K562 (cell line): ENCODE results near the gene RABL6. TPM values are rescaled to one million over a fixed set of nuclear protein-coding genes. Genes with fewer than 3 reads are reported as not detected.

Experiments used
- ATAC-seq: fragments of 200-7000 bp; cut with Tn5 transposase; 3 replicates; pipeline ENCODE4 v1.9.1; 2020; ENCODE audit warnings: moderate library complexity
- BruUV-seq: library from RNA; stranded (reverse); fragments of 400-500 nt; replicated peaks from 2 replicates; lab custom pipeline; 2021; lab: Mats Ljungman, UMichigan
- CTCF ChIA-PET: fragments of 300-600 bp; formaldehyde crosslinking; extraction: SDS; loops from one replicate; lab custom pipeline; 2021; ENCODE audit warnings: low intra/inter-chr PET ratio; lab: Yijun Ruan, JAX
- POLR2A ChIA-PET: fragments of 300-600, 350-650 bp; sonication (Branson Sonifier 250); formaldehyde crosslinking; extraction: SDS; loops from one replicate; lab custom pipeline; 2021; ENCODE audit warnings: antibody characterized with exemption, inconsistent platforms; lab: Yijun Ruan, JAX
- DNase-seq, 4 experiments: peaks; one replicate each; pipeline versions ENCODE4 v3.0.0 to v3.0.0-alpha.2; 2011 to 2018; ENCODE audit warnings: low spot score in 3 of 4, mixed read lengths in 3 of 4; ENCODE audit errors: extremely low read depth in 1 of 4
- FAIRE-seq: peaks from 2 replicates; lab custom pipeline; 2011; peaks lifted over from hg19 to GRCh38; lab: Jason Lieb, UNC
- H2AFZ ChIP-seq: 2 replicates; pipeline ENCODE4 v1.6.0; 2011; ENCODE audit warnings: low read depth, low read length, control low read depth, inconsistent platforms
- H3K27ac ChIP-seq: fragments of 200-600 bp; 3 replicates; pipeline ENCODE4 v1.8.0; 2011; ENCODE audit warnings: low read depth, mild to moderate bottlenecking, control low read depth, inconsistent platforms, low read length, moderate library complexity, mixed read lengths; ENCODE audit errors: extremely low read depth
- H3K27me3 ChIP-seq, 2 experiments: fragments of 300-600 bp in 1 of 2; 2 replicates in 1 of 2; 3 replicates in 1 of 2; pipeline versions ENCODE4 v1.6.0 to v1.8.0; 2011; ENCODE audit warnings: inconsistent platforms in 2 of 2, low read length in 2 of 2, mild to moderate bottlenecking in 1 of 2, mixed read lengths in 1 of 2, moderate library complexity in 1 of 2; ENCODE audit not compliant: control insufficient read depth in 2 of 2, insufficient read depth in 2 of 2
- H3K36me3 ChIP-seq: fragments of 300-600 bp; 3 replicates; pipeline ENCODE4 v1.8.0; 2011; ENCODE audit warnings: mild to moderate bottlenecking, low read length, inconsistent platforms; ENCODE audit not compliant: control insufficient read depth, insufficient read depth
- H3K4me1 ChIP-seq, 2 experiments: fragments of 200-600 bp in 1 of 2; replicated peaks in 1 of 2; 2 replicates in 1 of 2; 3 replicates in 1 of 2; pipeline versions ENCODE4 v1.5.1 to v1.8.0; 2011; ENCODE audit warnings: inconsistent platforms in 2 of 2, low read length in 2 of 2, mild to moderate bottlenecking in 1 of 2, mixed read lengths in 1 of 2, moderate library complexity in 1 of 2; ENCODE audit not compliant: control insufficient read depth in 2 of 2, insufficient read depth in 2 of 2
- H3K4me2 ChIP-seq: 2 replicates; pipeline ENCODE4 v1.6.1; 2011; ENCODE audit warnings: low read length, control low read depth, inconsistent platforms, mixed read lengths; ENCODE audit not compliant: insufficient read depth
- H3K4me3 ChIP-seq: fragments of 200-600 bp; sonication (generic), shearing (Covaris generic); 2 replicates; pipeline ENCODE4 v1.5.1; 2016; ENCODE audit warnings: control low read depth, inconsistent platforms
- H3K79me2 ChIP-seq: fragments of 200-600 bp; 3 replicates; pipeline ENCODE4 v1.8.0; 2011; ENCODE audit warnings: low read length, inconsistent platforms; ENCODE audit not compliant: control insufficient read depth, insufficient read depth
- H3K9ac ChIP-seq, 2 experiments: 2 replicates each; pipeline versions ENCODE4 v1.6.0 to v1.6.1; 2011; ENCODE audit warnings: low read depth in 2 of 2, low read length in 2 of 2, control low read depth in 1 of 2, inconsistent platforms in 1 of 2, mild to moderate bottlenecking in 1 of 2, mixed read lengths in 1 of 2; ENCODE audit not compliant: insufficient read depth in 1 of 2
- H3K9me1 ChIP-seq: one replicate; pipeline ENCODE4 v1.6.0; 2011; ENCODE audit warnings: inconsistent platforms, mild to moderate bottlenecking, low read length, moderate library complexity; ENCODE audit not compliant: control insufficient read depth, insufficient read depth
- H3K9me3 ChIP-seq: replicated peaks from 2 replicates; pipeline ENCODE4 v1.5.1; 2011; ENCODE audit warnings: low read depth, low read length, inconsistent platforms; ENCODE audit not compliant: control insufficient read depth, insufficient read depth
- H4K20me1 ChIP-seq: replicated peaks from 2 replicates; pipeline ENCODE4 v1.6.1; 2011; ENCODE audit warnings: low read length, inconsistent platforms, mixed read lengths; ENCODE audit not compliant: control insufficient read depth, insufficient read depth
- ATF1 ChIP-seq, 2 experiments: fragments of 450-650 bp in 1 of 2; IDR thresholded peaks; 2 replicates each; pipeline ENCODE4 v1.6.1; 2016; ENCODE audit warnings: missing compliant biosample characterization in 1 of 2, missing genetic modification characterization in 1 of 2
- GABPB2 ChIP-seq: fragments of 250-450 bp; sonication (Bioruptor Pico); conservative IDR thresholded peaks from 2 replicates; pipeline ENCODE4 v1.5.1; 2021; ENCODE audit warnings: mild to moderate bottlenecking
- HDAC3 ChIP-seq: fragments of 450-650 bp; IDR thresholded peaks from 2 replicates; pipeline ENCODE4 v1.6.1; 2018; ENCODE audit warnings: borderline replicate concordance, mild to moderate bottlenecking, moderate library complexity; ENCODE audit not compliant: partially characterized antibody
- KLF1 ChIP-seq: fragments of 450-650 bp; IDR thresholded peaks from 2 replicates; pipeline ENCODE4 v1.6.1; 2016; ENCODE audit warnings: missing genetic modification characterization, missing compliant biosample characterization
- LARP7 ChIP-seq: fragments of 450-650 bp; IDR thresholded peaks from 2 replicates; pipeline ENCODE4 v1.6.1; 2016
- MEIS2 ChIP-seq: fragments of 450-650 bp; IDR thresholded peaks from 2 replicates; pipeline ENCODE4 v1.6.1; 2014; ENCODE audit warnings: mild to moderate bottlenecking; ENCODE audit not compliant: partially characterized antibody
- NCOA6 ChIP-seq: fragments of 450-650 bp; IDR thresholded peaks from 2 replicates; pipeline ENCODE4 v1.6.1; 2017; ENCODE audit warnings: mild to moderate bottlenecking
- NFXL1 ChIP-seq: fragments of 450-650 bp; formaldehyde crosslinking; IDR thresholded peaks from 2 replicates; pipeline ENCODE4 v1.4.0; 2021; ENCODE audit warnings: mild to moderate bottlenecking
- NONO ChIP-seq, 2 experiments: fragments of 200-400 bp in 1 of 2; fragments of 450-650 bp in 1 of 2; formaldehyde crosslinking in 1 of 2; IDR thresholded peaks; 2 replicates each; pipeline ENCODE4 v1.6.1; 2017; ENCODE audit warnings: low read depth in 2 of 2, mild to moderate bottlenecking in 2 of 2, moderate library complexity in 2 of 2, low read length in 1 of 2
- SLC30A9 ChIP-seq: fragments of 250-450 bp; sonication (Bioruptor Pico); IDR thresholded peaks from 2 replicates; pipeline ENCODE4 v1.8.0; 2022; ENCODE audit warnings: mild to moderate bottlenecking, moderate library complexity
- SP2 ChIP-seq: IDR thresholded peaks from 2 replicates; pipeline ENCODE4 v1.6.1; 2011; ENCODE audit warnings: mild to moderate bottlenecking, low read depth, low read length, moderate library complexity; ENCODE audit not compliant: poor library complexity, severe bottlenecking; ENCODE audit errors: extremely low read depth
- TAF9B ChIP-seq: fragments of 450-650 bp; IDR thresholded peaks from 2 replicates; pipeline ENCODE4 v1.6.1; 2018; ENCODE audit warnings: mild to moderate bottlenecking; ENCODE audit not compliant: partially characterized antibody
- XRCC3 ChIP-seq: fragments of 450-650 bp; IDR thresholded peaks from 2 replicates; pipeline ENCODE4 v1.6.1; 2017; ENCODE audit warnings: mild to moderate bottlenecking, moderate library complexity
- XRCC5 ChIP-seq: fragments of 200-400 bp; formaldehyde crosslinking; IDR thresholded peaks from 2 replicates; pipeline ENCODE4 v1.6.1; 2017; ENCODE audit warnings: low read depth, mild to moderate bottlenecking, low read length
- ZNF24 ChIP-seq: fragments of 450-650 bp; IDR thresholded peaks from 2 replicates; pipeline ENCODE4 v1.6.1; 2016
- ZNF347 ChIP-seq: fragments of 450-650 bp; formaldehyde crosslinking; IDR thresholded peaks from 2 replicates; pipeline ENCODE4 v1.4.0; 2020; ENCODE audit warnings: low read depth, mild to moderate bottlenecking, moderate library complexity
- ZNF583 ChIP-seq: fragments of 250-450 bp; sonication (Bioruptor Pico); IDR thresholded peaks from 2 replicates; pipeline ENCODE4 v1.4.0; 2020
- WGBS: fragments of 100-300 bp; shearing (Covaris generic); methylation state at CpG from one replicate; pipeline ENCODE4 v1.1.6; 2016; ENCODE audit warnings: low coverage, mixed read lengths; ENCODE audit not compliant: insufficient coverage; ENCODE audit errors: missing lambda C conversion rate; 5-methylcytosine and 5-hydroxymethylcytosine counted together
- in situ Hi-C: fragments of 300-500 bp; cut with MboI; formaldehyde crosslinking; loops from 4 replicates; pipeline ENCODE4 v1.15.0; 2018; ENCODE audit warnings: inconsistent platforms, mixed read lengths
- intact Hi-C: fragments of 100-400 bp; cut with micrococcal nuclease; formaldehyde crosslinking; loops from 2 replicates; pipeline ENCODE4 v1.14.2; 2022
- polyA plus RNA-seq, 8 experiments: library from polyadenylated mRNA; depleted of rRNA in 4 of 8; stranded (reverse) in 5 of 8; unstranded in 3 of 8; fragments of >200 nt; fragmentation: Nextera tagmentation in 2 of 8; fragmentation: Illumina TruSeq in 1 of 8; extraction: Ambion mirVana in 2 of 8; extraction: Trizol in 1 of 8; gene quantifications; 2 replicates each; pipeline versions ENCODE4 v1.2.1 to v1.2.3, GENCODE V29; 2011 to 2014; ENCODE audit warnings: inconsistent platforms in 1 of 8, missing spikeins in 1 of 8
- total RNA-seq, 7 experiments: library from RNA; depleted of rRNA in 6 of 7; stranded (reverse); fragments of >200 nt in 6 of 7; fragmentation: Illumina TruSeq in 2 of 7; extraction: Trizol in 2 of 7; gene quantifications; 2 replicates each; pipeline versions ENCODE4 v1.2.1 to v1.2.3, GENCODE V29; 2011 to 2021; ENCODE audit warnings: low replicate concordance in 1 of 7

RABL6 gene
- total and polyA plus RNA-seq, 9 of the 15 experiments (the other 6 are each of a cell fraction or from before 2014, with no cell fraction given) = 5.6 to 181 (median 84.5) TPM

DNA sequence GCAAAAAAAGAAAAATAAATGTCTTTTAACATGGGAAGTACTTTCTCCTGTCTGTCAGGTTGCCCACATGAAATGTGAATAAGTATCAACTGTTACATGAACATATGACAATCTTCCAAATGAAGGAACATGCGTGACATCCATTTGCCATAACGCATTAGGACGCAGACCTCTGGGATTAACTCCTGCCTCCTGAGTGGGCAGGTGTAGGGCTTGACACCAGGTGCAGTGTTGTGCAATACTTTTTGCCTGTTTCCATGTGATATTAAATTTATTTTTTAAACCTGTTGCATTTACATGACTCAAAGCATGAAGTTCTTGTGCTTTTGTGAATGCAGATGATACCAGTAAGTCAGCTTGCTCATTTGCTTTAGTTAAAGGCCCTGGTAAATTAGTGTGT is 25.3 kb upstream of the RABL6 start:
- Histone ChIP-seq H3K36me3 (no peaks in the 10 kb centered on the region), H3K9me1 (no peaks in the 10 kb centered on the region), H3K4me1 (peaks cover 33 to 35% of the 10 kb centered on the region in 2 experiments), H3K9me3 (no peaks in the 10 kb centered on the region), H3K4me3 (no peak overlapping the region), H2AFZ (no peak overlapping the region), H3K4me2 (no peak overlapping the region), H3K9ac (no peak overlapping the region), H3K79me2 (no peaks in the 10 kb centered on the region), H3K27ac (no peak overlapping the region), H4K20me1 (no peaks in the 10 kb centered on the region), H3K27me3 (no peaks in the 10 kb centered on the region)
- 95% methylated on average over 3 of the region's 3 CpGs for WGBS
- ChIA-PET POLR2A (no interaction called here), CTCF (interaction anchor here (1.0 kb wide), 1 partner anchor 11 kb away, joined by 7 read pairs; no protein-coding TSS in a partner anchor)
- no peak for DNase-seq
- ATAC-seq = no peak
- intact Hi-C loops = loop anchor here (10.0 kb wide), 1 partner anchor 462 kb away; the partner anchor contains the start of gene TUBB4B
- in situ Hi-C loops = loop anchor here (25.0 kb wide), 1 partner anchor 455 kb away; the partner anchor contains the start of genes CYSRT1, RNF224, SLC34A3 and TUBB4B
- no TSS peak for BruUV-seq
- no peak for TF ChIP-seq ZNF24
- TF ChIP-seq KLF1 (tag) = no peak
- TF ChIP-seq SP2 = no peak
- no peak for TF ChIP-seq NONO (IDR thresholded peaks at IDR 0.05; ENCODE audit: low read depth in 2 of 2, low read length in 1 of 2)
- no peak for TF ChIP-seq LARP7
- TF ChIP-seq GABPB2 (CRISPR knock-in tag) = no peak
- TF ChIP-seq MEIS2 = no peak
- no peak for TF ChIP-seq NFXL1 (CRISPR knock-in tag)
- TF ChIP-seq XRCC5 = no peak
- no peak for TF ChIP-seq HDAC3
- no peak for TF ChIP-seq XRCC3
- no peak for TF ChIP-seq ZNF583
- TF ChIP-seq ATF1 (CRISPR knock-in tag; IDR thresholded peaks at IDR 0.05) = no peak
- TF ChIP-seq ATF1 (tag; IDR thresholded peaks at IDR 0.05) = no peak
- TF ChIP-seq SLC30A9 (CRISPR knock-in tag) = no peak
- no peak for TF ChIP-seq NCOA6
- no peak for TF ChIP-seq TAF9B
- TF ChIP-seq ZNF347 (CRISPR knock-in tag) = no peak
- FAIRE-seq = no peak
